NCI-H2107 treated with DMSO at 0.1 percent for 48 hours (cell line): Measurements from ENCODE around the gene DHRS1.

Experiments used
- DNase-seq: peaks from one replicate; lab custom pipeline; 2025; ENCODE audit not compliant: unreplicated experiment; lab: John Stamatoyannopoulos, UW

DHRS1 gene

DNA sequence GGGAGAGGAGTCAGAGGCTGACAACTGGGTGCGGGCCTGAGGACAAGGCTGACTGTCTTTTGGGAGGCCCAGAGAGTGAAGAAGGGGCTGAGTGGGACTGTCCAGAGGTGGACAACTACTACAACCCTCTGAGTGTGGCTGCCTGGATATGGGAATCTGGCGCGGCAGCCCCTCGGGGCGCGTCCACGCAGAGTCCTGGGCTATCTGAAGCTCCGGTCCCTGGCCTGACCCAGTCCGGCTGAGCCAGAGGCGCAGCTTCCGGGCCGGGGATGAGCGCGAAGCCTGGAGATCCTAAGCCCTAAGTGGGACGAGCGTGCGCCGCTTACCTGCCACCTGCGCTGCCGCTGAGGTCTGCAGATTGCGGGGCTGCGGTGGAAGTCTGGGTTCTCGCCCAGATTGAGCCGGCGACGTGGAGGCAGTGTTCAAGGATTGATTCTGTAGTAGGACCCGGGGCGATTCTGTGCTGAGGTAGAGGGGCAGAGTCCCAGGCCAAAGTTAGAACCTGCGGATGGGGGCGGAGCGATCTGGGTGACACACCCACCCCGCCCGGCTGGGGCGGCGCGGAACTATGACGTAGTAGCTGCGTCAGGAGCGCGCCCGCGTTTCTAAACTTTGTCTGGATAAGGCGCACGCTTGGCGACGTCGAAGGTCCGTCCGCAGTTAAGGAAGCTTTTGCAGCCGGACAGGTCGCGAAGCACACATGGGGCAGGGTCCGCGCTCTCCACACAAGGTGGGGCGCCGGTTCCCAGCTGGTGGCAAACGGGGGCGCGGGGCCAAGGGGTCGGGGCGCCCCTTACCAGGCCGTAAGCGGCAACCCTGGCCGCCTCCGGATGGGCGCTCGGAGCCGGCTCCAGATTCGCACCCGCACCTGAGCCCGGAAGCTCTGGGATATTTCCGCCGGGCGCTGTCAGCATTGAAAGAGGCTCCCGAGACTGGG, at the start of gene DHRS1, which contains the start of gene NOP9:
DHRS1 (minus strand) TSS at position 526 of the 937 bp plus-strand sequence. CDS start 674 bp downstream, outside the sequence.
NOP9 (plus strand) TSS at position 596 of the 937 bp plus-strand sequence; CDS start at position 701, 105 bp downstream.
- peak; percentile 83 for DNase-seq

DNA sequence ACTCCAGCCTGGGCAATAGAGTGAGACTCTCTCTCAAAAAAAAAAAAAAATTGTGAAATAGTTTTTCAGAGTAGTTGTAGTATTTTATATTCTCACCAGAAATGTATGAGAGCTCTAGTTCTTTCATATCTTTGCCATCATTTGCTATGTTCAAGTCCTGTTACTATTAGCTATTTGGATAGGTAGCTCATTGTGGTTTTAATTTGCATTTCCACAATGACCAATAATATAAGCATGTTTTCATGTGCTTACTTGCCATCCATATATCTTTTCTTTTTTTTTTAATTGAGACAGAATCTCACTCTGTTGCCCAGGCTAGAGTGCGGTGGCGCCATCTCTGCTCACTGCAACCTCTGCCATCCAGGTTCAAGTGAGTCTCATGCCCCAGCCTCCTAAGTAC, 48.6 kb upstream of the DHRS1 start:
- no peak for DNase-seq

DNA sequence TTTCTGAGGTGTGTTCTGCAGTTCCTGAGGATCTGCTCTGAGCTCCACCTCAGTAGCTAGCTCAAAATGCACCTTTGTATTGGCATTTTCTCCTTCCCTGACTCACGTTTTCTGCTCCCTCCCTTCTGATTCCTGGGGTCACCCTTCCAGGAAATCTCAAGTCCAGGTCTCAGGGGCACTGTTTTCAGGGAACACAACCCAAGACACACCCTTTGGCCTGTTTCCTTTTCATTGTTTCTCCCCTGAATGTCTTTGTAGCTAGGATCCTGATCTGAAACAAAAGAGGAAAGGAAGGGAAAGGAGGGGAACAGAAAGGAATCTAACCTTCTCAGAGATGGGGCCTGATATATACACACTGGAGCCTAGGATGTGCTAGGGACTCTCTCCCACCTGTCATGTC, 47.6 kb upstream of the DHRS1 start:
- DNase-seq = no peak

DNA sequence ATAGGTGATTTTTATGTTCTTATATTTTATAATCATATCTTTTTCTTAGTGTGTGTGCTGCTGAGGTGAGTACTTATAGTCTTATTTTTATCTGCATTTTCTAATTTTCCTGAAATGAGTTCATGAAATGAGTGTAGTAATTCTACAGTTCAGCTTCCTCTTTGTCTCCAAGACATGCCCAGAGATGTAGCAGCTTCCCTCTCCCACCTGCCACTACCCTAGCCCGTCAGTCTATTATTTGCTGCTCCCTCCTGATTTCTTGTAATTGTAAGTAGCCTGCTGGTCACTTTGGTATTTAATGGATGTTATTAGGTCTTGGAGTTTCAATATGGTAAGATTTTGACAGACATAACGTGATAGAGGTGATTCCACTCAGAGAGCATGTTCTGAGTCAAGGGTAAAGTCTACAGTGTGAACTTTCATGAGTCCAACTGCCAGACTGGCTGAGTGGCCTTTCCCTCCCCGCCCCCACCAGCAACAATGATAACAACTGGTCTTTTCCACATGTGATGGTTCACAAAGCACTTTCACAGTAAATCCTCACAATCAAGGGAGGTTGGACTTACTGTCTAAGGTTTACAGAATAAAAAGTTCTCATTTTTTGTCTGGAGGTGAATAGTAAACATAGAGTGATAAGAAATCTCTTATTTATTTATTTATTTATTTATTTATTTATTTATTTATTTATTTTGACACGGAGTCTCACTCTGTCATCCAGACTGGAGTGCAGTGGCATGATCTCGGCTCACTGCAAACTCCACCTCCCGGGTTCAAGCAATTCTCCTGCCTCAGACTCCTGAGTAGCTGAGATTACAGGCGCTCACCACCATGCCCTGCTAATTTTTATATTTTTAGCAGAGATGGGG, 44.4 kb upstream of the DHRS1 start:
- no peak for DNase-seq

DNA sequence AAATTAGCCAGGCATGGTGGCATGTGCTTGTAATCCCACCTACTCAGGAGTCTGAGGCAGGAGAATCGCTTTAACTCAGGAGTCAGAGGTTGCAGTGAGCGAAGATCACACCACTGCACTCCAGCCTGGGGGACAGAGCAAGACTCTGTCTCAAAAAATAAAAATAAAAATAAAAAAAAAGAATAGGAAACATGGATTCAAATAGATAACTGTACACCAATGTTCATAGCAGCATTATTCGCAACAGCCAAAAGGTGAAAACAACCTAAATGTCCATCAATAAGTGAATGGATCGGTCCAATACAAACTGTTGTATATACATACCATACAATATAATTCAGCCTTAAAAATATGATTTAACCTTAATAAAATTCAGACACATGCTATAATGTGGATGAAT, 43.3 kb upstream of the DHRS1 start:
- no peak for DNase-seq

DNA sequence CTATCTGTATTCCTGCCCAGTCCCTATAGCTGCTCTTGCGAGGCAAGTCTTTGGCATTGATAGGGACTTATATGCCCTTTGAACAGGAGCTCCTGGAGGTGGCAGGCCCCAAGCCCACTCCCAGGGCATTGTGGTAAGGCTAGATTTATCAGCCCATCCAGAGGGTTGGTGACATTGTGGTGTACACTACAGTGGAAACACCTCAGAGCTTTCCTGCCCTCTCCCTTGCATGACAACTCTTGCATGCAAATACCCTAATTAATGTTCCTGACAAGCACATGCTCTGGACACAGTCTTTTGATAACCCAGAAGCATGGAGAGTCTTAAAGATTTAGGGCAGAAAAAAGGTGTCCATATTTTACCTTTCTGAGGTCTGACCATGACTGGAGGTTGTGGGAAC, 41.0 kb upstream of the DHRS1 start:
- DNase-seq = no peak

DNA sequence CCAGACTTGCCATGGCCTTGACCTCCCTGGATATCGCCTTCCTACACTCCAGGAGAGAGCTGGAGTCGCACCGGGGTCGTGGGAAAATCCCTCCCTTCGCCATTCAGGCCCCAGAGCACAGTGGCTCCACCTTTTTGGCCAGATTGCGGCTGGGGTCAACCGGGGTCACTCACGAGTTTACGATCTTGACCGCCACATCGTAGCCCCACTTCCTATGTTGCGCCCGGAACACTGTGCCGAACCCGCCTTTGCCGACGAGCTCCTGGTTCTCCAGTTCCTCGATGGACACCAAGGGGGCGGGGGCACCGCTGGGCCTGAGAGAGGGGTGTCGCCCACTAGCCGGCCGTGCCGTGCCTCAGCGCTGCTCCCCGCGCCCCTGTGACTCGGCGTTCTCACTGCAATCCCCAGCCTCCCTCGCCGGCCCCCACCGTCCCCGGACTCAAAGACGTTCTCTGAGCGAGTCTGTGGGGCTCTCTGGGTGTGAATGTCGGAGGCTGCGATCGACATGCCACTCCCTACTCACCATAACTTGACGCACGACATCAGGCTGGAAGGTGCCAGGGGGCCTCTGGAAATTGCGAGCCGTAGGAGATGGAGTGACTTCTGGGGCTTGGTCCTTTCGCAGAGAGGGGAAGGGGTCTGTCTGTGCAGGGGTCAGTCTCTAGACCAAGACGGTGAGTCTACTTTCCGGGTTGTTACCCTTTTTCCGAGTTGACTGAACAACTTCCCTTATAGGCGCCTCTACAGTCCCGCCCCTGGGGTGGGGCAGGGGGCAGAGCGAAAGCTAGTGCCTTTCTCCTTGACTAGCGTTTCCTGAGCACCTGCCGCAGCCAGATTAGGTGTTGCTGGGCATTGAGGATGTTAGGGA, 39.9 kb upstream of the DHRS1 start, which contains the start of gene RIPK3:
RIPK3 (minus strand) TSS at position 708 of the 868 bp plus-strand sequence; CDS start at position 543, 165 bp downstream.
- DNase-seq = no peak

DNA sequence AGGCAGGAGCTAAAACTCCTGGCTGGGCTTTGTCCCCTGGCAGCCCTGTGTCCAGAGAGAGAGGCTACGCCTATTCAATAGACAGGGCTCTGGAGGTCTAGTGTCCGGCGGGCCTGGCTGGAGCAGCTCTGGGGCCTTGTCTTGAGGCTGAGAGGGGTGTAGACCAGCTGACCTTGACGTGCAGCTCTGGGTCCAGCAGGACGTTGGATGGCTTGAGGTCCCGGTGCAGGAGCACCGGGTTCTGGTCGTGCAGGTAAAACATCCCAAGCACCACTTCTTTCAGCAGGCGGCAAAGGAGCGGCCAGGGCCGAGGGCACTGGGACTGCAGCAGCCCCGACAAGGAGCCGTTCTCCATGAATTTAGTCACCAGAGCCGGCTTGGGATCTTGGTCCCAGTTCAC, 39.3 kb upstream of the DHRS1 start:
- no peak for DNase-seq

DNA sequence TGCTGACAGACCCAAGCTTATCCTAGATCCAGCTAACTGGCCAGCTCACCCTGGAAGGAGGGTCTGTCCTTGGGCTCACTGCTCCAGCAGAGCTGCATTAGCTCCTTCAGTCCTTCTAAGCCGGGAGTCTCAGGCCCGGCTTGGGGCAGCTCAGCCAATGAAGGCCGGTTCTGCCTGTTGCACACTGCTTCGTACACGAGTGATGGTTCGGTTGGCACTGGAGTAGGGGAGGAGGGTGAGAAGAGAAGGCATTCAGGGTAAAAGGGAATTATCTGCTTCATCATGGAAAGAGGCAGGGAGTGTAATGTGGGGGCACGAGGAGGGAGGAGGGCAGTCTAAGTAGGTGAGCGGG, 38.2 kb upstream of the DHRS1 start:
- no peak for DNase-seq

DNA sequence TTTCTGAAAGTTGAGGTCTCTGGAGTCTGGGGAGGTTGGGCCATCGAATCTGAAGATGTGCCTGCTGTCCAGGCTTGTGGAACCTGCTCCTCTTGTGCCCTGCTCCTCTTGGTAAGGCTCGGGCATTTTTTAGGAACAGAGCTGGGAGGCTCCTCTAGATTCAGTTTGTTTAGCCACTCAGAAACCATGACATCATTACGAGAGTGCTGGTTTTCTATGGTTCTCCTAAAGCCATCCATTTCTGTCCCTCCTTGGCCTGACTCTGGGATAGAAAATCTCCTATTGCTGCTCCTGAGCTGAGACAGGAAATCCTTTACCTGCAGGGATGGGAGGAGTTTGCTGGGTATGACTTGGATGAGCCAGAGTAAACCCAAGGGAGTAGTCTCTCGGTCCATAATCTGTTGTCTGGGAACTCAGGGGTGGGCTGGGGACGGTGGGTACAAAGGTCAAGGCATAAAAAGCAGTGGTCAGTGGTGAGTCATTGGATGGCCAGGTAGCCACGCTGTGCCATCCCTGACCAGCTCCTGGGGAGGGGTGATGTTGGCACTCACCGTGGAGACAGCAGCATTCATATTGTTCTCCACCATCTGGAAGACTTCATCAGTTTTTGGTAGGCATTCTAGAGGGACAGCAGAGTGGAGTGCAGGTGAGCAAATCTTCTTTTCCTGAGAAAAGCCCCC, 37.7 kb upstream of the DHRS1 start:
- DNase-seq = no peak

DNA sequence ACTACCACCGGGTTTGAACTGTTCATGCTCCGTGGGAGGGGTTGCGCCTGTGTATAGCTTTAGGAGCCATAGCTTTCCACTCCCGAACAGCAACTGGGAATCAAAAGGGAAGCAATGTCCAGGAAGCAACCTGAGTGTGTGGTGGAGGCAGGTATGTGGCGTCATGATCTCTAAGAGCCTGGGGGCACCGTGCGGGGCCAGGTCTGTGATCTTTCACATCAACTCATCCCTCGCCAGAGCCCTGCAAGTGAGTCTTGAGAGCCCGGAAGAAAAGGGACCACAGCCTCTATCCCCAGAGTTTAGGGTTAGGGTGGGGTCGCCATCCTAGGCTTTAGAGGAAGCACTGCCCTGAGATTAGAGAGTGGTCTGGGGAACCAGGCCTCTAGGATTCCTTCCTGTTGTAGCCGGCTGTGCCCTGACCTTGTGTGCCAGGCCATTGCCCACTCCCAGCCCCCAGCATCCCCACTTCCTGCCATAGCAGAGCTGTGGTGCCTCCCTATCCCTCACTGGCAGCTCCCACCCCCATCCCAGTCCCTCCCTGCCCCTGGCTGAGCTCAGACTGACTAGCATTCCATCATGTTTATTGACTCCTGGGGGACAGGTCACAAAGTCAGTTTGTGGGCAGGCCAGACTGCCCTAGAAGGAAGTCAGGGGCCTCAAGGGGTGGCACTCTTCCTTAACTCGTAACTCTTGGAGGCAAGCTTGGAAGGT, 36.0 kb upstream of the DHRS1 start:
- no peak for DNase-seq

DNA sequence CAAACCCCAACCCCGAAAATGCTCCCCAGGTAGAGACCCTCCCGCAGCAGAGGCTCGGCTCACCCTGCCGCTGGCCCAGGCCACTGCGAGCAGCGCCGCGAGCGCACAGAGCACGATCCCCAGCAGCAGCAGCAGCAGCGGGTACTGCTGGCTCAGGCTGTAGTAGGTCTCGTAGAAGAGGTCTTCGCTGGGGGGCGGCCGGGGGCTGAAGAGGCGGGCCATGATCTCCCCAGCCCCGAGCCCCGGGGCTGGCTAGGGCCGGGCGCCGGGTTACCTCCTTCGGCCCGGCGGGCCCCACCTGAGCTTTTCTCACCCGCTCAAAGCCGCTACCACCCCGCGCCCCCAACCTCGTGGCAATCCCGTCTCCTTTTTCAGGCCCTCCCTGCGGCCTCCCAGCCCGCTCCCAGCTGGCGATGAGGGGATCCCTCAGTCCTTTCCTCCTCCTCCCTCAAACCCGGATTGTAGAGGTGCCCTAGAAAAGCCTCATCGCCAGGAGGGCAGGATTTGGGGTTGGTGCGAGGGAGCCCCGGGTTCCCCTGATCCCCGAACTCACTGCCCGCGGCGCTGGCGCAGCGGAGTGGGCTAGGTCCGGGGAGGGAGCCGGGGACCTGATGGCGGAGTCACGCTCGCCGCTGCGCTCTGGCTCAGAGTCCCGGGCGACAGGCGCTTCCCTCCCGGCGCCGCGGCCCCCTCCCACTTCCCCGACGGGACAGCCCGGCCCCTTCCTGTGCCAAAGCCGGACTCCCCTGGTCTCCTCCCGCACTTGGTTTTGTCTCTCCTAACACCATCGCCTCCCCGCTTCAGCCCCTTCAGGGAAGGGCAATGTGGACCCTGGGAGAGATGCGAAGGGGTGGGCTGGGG, 35.1 kb upstream of the DHRS1 start, which contains the start of gene ADCY4:
ADCY4 (minus strand) TSS at position 641 of the 861 bp plus-strand sequence; CDS start at position 222, 419 bp downstream.
- no peak for DNase-seq

DNA sequence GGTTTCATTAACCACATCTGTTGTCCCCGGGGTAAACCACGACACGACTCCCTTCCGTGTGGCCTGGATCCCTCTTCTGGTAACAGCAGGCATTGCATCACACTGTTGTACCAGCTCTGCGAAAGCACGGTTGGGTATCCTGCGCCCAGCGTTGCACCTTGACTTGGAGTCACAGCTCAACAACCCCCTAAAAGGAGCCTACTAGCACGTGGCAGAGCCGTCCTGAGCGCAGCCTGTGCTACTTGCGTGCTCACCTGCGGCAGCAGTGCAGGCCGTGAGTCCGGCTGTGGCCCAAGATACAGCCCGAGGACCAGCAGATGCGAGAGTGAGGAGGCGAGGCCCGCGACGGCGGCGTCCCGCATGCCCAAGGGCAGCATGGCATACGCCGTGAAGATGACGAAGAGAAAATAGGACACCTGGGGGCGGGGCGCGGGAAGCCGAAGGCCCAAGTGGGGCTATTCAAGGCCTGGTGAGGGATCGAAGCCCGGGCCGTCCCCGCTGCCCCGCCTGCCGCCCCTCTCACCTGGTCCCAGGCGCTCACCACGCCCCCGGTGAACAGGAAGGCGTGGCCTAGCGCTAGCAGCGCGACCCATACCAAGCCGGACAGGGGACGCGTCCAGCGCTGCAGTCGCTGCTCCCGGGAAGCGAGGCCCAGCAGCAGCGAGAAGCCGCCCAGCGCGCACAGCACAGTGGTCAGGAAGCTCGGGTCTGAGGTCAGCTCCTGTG, 32.9 kb upstream of the DHRS1 start:
- peak; percentile 56 for DNase-seq

DNA sequence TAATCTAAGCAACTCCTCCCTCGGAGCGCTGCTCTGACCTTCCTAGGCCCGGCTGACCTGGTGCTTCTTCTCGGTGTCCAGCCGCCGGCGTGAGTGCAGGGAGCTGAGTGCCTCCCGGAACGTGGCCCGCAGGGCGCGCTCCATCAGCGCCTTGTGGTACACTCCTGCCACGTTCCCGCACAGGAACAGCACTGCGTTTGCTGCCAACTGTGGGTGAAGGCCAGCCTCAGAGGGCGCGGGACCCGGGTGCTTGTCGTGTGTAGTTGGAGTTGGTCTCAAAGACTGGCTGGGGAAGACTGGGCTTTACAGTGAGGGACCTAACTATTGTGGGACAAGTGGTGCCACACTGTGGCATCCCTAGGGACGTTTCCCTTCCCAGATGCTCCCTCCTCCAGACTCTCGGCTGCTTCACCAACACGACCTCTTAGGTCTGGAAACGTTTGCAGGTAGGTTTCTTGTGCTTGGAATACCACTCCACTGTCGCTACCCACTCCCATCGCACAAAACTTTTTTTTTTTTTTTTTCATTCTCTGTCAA, 32.2 kb upstream of the DHRS1 start:
- no peak for DNase-seq

DNA sequence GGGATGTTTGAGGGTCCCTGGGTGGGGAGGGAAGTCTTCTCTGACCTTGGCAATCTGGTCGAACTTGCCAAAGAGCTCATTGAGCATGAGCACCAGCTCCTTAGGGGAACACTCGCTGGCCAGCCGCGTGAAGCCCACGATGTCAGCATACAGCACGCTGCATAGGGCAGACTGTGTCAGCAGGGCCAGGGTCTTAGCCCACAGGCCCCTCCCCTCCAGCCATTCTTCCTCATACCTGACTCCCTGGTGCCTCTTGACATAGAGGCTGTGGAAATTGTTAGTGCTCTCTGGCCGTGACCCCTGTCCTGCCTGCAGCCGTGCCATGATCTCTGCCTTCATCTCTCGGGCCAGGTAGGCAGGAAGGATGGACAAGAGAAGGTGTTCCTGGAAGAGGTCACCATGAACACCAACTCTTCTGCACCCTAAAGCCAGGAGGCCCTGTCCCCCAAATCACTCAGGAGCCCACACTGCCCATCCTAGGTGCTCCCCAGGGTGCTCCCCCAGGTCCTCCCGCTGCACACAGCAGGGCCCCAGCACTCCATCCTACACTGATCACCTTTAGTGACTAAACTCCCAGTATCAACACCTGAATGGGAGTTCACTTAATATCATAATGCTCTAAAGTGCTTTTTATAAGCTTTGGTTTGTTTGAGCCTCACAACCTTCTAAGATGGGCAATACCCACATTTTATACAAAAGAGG, 31.5 kb upstream of the DHRS1 start:
- no peak for DNase-seq

DNA sequence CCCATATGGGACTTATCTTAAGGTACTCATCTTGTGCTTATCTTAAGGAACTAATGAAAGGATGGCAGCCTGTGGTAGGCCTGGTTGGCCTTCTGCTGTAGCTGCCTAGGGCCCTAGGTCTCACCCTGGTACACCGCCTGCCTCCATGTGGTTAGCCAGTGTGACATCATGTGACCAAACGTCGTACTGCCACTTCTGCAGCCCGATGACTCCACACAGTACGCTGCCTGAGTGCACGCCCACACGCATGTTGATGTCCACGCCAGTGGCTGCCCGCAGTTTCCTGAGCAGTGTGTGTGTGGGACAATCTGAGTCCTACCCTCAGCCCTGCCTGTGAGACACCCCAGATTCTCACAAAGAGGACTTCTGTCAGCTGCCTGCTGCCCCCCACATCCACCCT, 30.2 kb upstream of the DHRS1 start:
- no peak for DNase-seq

DNA sequence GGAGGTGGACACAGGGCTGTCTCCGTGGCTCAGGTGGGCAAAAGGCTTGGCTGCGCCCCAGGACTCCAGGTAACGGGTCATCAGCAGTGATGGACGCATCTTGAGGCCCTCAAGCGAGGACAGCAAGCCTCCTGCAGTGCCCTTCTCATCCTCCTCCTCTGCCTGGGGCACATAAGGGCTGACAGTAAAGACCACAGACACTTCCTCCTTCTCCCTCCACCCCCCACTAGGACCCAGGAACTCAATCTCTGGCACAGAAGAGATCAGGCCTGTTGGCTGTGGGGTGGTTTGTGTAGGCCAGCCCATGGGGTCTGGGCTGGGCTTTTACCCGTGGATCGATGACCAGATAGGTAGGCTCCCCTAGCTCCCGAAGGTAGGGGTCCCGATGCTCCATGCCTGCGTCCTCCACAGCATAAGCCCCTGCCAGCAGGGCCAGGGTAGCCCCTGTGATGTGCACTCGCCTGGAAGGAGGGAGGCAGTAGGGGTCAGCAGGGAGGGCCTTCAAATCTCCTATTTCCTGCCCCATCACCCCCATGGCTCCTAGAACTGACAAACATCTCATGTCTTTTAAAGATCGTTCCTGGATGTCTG, 29.6 kb upstream of the DHRS1 start:
- DNase-seq = no peak
